GM18502 (cell line): ENCODE data around the gene RABGEF1.
A peak's percentile ranks its signal among the peaks of the same experiment; 100 is the strongest.
"Not testable (repeated sequence)": the region's sequence is repeated elsewhere in the genome, so short reads cannot be mapped to it uniquely, and the experiment has no call there.

Experiments
- ATAC-seq: cut with Tn5 transposase; IDR thresholded peaks from one replicate; pipeline ENCODE4 v1.9.1; 2021; ENCODE audit warnings: mild to moderate bottlenecking; ENCODE audit not compliant: unreplicated experiment, poor library complexity

Gene RABGEF1

GRCh38 chr7:66800591-66800990 is 60.1 kb downstream of the RABGEF1 start:
- ATAC-seq: no peak

DNA sequence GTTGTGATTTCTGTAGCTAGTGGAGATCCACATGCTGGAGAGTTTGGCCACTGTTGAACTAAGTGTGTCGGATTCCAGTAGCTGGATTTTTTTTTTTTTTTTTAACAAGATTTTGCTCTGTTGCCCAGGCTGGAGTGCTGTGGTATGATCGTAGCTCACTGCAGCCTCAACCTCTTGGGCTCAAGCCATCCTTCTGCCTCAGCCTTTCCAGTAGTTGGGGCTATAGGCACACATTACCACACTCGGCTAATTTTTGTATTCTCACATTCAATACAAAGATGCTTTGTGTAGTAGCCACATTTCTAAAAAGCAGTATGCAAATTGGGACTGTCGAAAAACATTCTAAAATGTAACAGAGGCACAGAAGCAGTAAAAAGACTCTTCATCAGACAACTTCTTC is 63.5 kb downstream of the RABGEF1 start:
- ATAC-seq: no peak

DNA sequence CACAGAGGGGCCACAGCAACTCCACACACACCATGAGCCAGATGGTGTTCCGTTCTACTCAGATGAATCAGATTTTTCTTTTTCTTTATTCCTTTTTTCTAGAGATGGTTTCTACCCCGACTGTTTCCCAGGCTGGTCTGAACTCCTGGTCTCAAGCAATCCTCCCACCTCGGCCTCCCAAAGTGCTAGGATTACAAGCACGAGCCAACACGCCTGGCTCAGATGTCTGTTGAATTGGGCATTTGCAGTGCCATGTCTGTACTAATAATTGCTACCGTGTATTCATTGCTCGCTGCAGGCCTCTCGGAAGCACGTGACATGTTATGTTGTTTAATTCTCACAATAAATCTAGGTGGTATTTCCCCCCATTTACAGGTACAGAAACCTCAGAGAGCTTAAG is 67.2 kb downstream of the RABGEF1 start:
- no peak for ATAC-seq

- no peak for ATAC-seq
These were observed 70.2 kb downstream of the RABGEF1 start for GRCh38 chr7:66810716-66811115.

- ATAC-seq: not testable (repeated sequence)
These were observed 74.8 kb downstream of the RABGEF1 start for GRCh38 chr7:66815186-66815875.

GRCh38 chr7:66815951-66816350 is 75.4 kb downstream of the RABGEF1 start:
- no peak for ATAC-seq

GRCh38 chr7:66816658-66817057 is 76.1 kb downstream of the RABGEF1 start:
- ATAC-seq: not testable (repeated sequence)

GRCh38 chr7:66817208-66817795 is 76.8 kb downstream of the RABGEF1 start:
- ATAC-seq: not testable (repeated sequence)

DNA sequence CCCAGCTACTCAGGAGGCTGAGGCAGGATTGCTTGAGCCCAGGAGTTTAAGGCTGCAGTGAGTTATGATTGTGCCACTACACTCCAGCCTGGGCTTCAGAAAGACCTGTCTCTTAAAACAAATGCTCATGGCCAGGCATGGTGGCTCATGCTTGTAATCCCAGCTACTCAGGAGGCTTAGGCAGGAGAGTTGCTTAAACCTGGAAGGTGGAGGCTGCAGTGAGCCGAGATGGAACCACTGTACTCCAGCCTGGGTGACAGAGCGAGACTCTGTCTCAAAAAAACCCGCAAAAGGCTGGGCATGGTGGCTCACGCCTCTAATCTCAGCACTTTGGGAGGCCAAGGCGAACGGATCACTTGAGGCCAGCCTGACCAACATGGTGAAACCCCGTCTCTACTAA is 77.4 kb downstream of the RABGEF1 start:
- not testable (repeated sequence) for ATAC-seq

- ATAC-seq: no peak
These were observed 83.5 kb downstream of the RABGEF1 start for GRCh38 chr7:66824041-66824440.

- ATAC-seq: not testable (repeated sequence)
These were observed 85.0 kb downstream of the RABGEF1 start for GRCh38 chr7:66825538-66825937.

GRCh38 chr7:66826649-66827048 is 86.1 kb downstream of the RABGEF1 start:
- ATAC-seq: no peak

- ATAC-seq: not testable (repeated sequence)
These were observed 90.4 kb downstream of the RABGEF1 start for GRCh38 chr7:66830976-66831375.

DNA sequence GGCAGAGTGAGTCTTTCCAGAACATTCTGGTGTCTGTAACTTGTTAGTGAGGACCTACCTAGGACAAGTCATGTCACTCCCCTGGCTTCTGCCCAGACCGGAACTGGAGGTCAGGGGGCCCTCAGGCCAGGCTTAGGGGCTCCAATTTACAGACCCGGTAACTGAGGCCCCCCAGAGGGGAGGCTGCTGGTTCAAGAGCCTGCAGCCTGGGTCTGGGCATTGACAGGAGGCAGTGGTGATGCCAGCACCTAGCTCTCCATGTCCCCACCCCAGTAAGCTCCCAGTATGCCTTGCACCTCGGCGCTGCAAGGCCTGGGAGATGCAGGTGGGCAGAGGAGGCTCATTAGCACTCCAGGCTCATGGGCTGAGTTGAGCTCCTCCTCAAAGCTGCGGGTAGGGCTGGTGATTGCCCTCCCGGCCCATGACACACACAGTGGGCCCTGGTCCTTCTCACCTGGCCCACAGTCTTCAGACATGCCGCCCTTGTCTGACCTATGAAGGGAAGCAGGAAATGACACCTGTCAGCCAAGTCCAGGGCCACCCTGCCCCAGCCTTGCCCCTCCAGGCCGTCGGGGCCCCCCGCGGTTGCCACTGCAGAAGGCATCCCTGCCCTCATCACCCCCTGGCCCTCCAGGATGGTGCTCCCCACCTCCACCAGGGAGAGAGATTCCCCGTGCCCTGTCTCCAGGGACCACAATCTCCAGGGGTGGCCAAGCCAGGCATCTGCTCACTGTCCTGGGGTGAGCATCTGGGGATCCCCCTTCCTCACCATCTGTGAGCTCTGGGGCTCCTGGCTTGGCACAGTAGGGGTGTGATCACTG is 92.2 kb downstream of the RABGEF1 start:
- ATAC-seq: no peak

DNA sequence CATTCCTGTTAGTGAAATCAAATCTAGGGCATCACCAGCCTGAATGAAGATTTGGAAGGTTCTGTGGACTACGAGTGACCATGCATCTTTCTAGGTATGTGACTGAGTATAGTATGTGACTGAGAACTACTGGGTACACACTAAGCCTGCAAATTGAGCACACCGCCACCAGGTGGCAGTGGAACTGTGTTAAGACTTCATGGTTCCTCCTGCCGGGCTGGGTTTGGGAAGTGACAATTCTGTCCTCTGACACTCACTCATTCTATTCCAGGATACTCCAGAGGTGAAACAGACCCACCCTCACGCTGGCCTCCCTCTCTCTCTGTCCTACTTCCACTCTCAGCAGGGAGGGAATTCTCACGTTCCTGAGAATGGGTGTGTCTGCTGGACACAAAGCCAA is 96.5 kb downstream of the RABGEF1 start:
- peak; percentile 54 for ATAC-seq

DNA sequence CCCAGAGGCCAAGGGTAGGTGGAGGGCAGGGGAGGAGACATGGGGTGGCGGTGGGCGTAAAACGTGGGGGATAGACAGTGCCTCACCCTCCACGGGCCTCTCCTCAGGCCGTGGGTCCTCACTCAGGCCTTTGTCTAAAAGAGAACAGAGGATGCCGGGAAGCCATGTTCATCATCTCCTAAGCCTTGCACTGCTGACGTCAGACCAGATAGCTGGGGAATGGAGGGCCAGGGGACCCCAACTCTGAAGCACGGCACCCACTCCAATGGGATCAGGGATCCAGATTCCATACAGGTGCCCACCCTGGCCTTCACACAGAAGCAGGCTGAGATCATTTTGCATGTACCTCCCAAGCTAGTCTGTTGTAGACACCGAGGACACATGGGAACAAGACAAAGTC is 97.1 kb downstream of the RABGEF1 start:
- ATAC-seq: no peak

GRCh38 chr7:66839814-66840213 is 99.3 kb downstream of the RABGEF1 start:
- ATAC-seq: no peak

GRCh38 chr7:66840316-66840715 is 99.8 kb downstream of the RABGEF1 start:
- ATAC-seq: no peak

GRCh38 chr7:66841898-66842297 is 101.4 kb downstream of the RABGEF1 start:
- ATAC-seq: no peak

DNA sequence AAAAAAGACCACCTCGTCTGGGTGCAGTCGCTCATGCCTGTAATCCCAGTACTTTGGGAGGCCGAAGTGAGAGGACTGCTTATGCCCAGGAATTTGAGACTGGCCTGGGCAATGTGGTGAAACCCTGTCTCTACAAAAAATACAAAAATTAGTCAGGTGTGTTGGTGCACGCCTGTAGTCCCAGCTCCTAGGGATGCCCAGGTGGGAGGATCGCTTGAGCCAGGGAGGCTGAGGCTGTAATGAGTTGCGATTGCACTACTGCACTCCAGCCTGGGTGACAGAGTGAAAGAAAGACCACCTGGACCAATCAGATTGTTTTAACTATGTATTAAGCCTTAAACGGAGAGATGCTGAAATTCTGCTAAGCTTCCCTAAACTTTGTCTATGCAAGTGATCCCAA is 103.0 kb downstream of the RABGEF1 start:
- ATAC-seq: not testable (repeated sequence)
